Stimulated activated naive B cell treated with anti-CD40 and anti-IgM and Interleukin-4, amounts not matched to agents 10 μg/mL and 1 μg/mL and 100 μg/mL, for 72 hours (primary cell): Measurements from ENCODE around the gene CFAP299.

Experiments
- ATAC-seq, 2 donors: fragments of 150-1000 bp; cut with Tn5 transposase; replicated peaks; 2 replicates each; pipeline ENCODE4 v1.10.0; 2021; ENCODE audit warnings: moderate library complexity in 1 of 2
- DNase-seq: peaks from one replicate; pipeline ENCODE4 v3.0.0; 2021
- H3K27ac Mint-ChIP-seq: one replicate; pipeline ENCODE4 v1.8.0; 2022; ENCODE audit warnings: mild to moderate bottlenecking, mixed read lengths
- H3K27me3 Mint-ChIP-seq, 2 donors: one replicate each; pipeline ENCODE4 v1.8.0; 2022; ENCODE audit warnings: mixed read lengths in 2 of 2
- H3K36me3 Mint-ChIP-seq, 2 donors: one replicate each; pipeline ENCODE4 v1.8.0; 2022; ENCODE audit warnings: mixed read lengths in 2 of 2, mild to moderate bottlenecking in 1 of 2
- H3K4me1 Mint-ChIP-seq, 2 donors: one replicate each; pipeline ENCODE4 v1.8.0; 2022; ENCODE audit warnings: mixed read lengths in 2 of 2, mild to moderate bottlenecking in 1 of 2
- H3K4me3 Mint-ChIP-seq, 2 donors: one replicate each; pipeline ENCODE4 v1.8.0; 2022; ENCODE audit warnings: mild to moderate bottlenecking in 2 of 2, mixed read lengths in 2 of 2, moderate library complexity in 1 of 2
- H3K9me3 Mint-ChIP-seq, 2 donors: one replicate each; pipeline ENCODE4 v1.8.0; 2022; ENCODE audit warnings: mixed read lengths in 2 of 2, mild to moderate bottlenecking in 1 of 2

CFAP299 gene

DNA sequence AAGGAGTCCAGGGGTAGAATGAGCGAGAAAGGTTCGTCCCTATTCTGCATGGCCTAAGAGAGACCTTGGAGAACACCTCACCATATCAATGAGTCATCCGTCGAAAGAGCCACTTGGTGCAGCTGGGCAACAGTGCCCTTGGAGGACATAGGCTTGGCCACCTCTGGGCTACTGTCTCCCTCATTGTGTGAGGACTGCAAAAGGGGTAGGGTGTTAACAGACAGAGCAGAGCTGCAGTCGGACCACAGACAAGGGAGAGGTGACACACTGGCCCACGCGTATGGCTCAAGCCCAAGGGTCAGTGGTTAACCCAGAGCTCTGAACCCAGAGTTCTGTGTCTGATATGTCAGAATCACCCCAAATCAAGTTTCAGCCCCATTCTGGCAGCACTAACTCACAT, 576.8 kb downstream of the CFAP299 start:
- no peak for ATAC-seq
- Mint-ChIP-seq H3K27ac (no peak overlapping the region), H3K4me3 (no peak overlapping the region), H3K9me3 (peaks cover 8% of the 10 kb centered on the region in 2 donors), H3K4me1 (peaks cover 5 to 13% of the 10 kb centered on the region in 2 donors), H3K27me3 (no peaks in the 10 kb centered on the region), H3K36me3 (peaks cover under 1 to 8% of the 10 kb centered on the region in 2 donors)
- DNase-seq: no peak

DNA sequence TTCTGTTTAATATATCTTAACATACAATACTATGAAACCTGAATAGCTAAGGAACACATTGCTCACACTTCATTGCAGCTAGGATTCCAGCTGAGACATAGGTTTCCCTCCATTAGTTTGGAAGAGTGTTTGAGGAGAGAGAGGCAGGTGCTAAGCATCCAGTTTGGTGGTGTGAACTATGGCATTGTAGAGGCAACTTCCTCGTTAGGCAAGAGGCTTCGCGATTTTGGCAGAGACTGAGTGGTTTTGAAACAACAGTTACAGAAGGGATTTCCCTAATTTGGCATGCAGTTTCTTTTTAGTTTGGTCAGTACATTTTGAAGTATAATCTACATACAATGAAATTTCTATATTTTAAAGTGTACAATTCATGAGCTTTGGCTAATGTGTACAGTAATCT, 577.9 kb downstream of the CFAP299 start:
- Mint-ChIP-seq H3K36me3 (peaks cover 0 to 5% of the 10 kb centered on the region in 2 donors), H3K27ac (no peak overlapping the region), H3K9me3 (peaks cover under 1 to 2% of the 10 kb centered on the region in 2 donors), H3K27me3 (no peaks in the 10 kb centered on the region), H3K4me3 (no peak overlapping the region), H3K4me1 (peaks cover 5 to 13% of the 10 kb centered on the region in 2 donors)
- peak; percentile 96 to 98 for ATAC-seq
- DNase-seq: peak; percentile 27

DNA sequence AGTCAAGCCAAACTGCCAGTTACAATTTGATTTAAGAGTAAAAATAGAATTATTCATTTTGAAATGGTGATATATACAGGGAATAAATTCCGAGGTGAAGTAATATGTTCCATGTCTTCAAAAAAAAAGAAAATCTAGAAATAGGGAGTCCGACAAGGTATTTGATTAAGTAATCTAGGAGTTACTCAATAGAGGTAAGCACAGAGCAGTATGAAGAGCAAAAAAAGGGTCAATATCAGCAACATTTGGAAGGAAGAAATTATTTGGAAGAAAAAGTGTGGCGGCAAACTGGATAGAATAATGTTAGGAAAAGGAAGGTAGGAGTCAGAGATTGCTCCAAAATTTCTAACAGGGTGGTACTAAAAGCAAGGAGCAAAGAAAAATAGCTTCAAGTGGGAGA, 581.2 kb downstream of the CFAP299 start:
- Mint-ChIP-seq H3K27me3 (no peaks in the 10 kb centered on the region), H3K4me3 (no peak overlapping the region), H3K27ac (no peak overlapping the region), H3K4me1 (peaks cover 5 to 13% of the 10 kb centered on the region in 2 donors), H3K9me3 (no peaks in the 10 kb centered on the region), H3K36me3 (no peaks in the 10 kb centered on the region)
- no peak for DNase-seq
- no peak for ATAC-seq

DNA sequence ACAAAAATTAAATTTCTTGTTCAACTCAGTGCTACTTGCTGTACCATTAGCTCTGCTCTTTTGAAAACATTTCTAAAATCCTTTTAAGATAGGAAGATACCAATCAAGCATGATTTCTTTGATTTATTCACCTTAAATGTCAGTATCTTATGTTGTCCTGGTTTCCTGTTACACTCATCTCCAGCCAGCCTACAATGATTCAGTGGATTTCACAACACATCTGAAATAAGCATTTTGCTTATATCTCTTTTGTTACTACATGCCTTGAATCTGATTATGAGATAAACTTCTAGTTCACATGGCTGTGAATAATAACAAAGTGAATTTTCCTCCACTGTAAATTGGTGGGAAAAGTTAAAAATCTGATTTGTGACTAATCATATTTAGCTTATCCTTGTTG, 582.5 kb downstream of the CFAP299 start:
- ATAC-seq (no peak), DNase-seq (no peak)
- no peaks in the 10 kb centered on the region for H3K36me3 Mint-ChIP-seq
- peaks cover 5 to 10% of the 10 kb centered on the region in 2 donors for H3K4me1 Mint-ChIP-seq
- no peak overlapping the region for H3K27ac Mint-ChIP-seq
- no peak overlapping the region for H3K4me3 Mint-ChIP-seq
- H3K27me3 Mint-ChIP-seq: no peaks in the 10 kb centered on the region
- no peaks in the 10 kb centered on the region for H3K9me3 Mint-ChIP-seq

DNA sequence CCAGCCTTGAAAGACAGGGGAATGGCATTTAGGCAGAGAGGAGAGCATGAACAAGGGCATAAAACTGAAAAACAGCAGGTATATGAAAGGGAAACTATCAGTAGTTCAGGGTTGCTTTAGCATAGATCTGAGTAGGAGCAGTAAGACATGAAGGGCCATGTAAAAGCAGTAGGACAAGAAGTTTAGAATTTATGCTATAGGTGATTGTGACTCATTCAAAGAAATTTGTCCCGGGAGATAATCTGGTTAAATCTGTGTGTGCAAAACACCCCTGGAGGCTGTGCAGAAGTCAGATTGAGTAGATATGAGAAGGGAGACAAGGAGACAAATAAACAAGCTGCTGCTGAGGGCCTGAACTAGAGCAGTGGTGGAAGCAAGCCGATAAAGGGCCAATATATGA, 585.9 kb downstream of the CFAP299 start:
- no peak for ATAC-seq
- no peaks in the 10 kb centered on the region for H3K27me3 Mint-ChIP-seq
- no peaks in the 10 kb centered on the region for H3K4me1 Mint-ChIP-seq
- no peaks in the 10 kb centered on the region for H3K9me3 Mint-ChIP-seq
- H3K4me3 Mint-ChIP-seq: no peak overlapping the region
- no peak overlapping the region for H3K27ac Mint-ChIP-seq
- DNase-seq: no peak
- H3K36me3 Mint-ChIP-seq: no peaks in the 10 kb centered on the region

DNA sequence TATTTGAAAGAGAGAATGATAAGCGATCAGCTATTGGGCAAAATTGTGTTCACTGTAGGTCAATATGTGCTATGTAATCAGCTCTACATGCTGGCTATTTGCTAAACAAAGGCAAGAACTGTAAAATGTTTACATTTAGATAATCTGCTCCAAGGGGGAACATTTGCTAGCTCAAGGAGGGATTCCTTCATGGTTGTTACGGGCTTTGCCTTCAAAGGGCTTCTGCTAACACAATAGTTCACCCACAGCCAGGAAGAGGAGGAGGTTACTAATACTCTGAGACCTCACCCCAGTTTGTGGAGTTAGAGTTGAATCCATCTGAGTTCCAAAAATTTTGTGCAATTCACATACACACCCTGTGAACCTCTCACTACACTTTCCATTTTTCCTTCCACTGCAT, 587.4 kb downstream of the CFAP299 start:
- H3K27me3 Mint-ChIP-seq: no peaks in the 10 kb centered on the region
- DNase-seq (no peak), ATAC-seq (no peak)
- no peaks in the 10 kb centered on the region for H3K4me1 Mint-ChIP-seq
- no peak overlapping the region for H3K4me3 Mint-ChIP-seq
- no peaks in the 10 kb centered on the region for H3K9me3 Mint-ChIP-seq
- H3K36me3 Mint-ChIP-seq: no peaks in the 10 kb centered on the region
- no peak overlapping the region for H3K27ac Mint-ChIP-seq

DNA sequence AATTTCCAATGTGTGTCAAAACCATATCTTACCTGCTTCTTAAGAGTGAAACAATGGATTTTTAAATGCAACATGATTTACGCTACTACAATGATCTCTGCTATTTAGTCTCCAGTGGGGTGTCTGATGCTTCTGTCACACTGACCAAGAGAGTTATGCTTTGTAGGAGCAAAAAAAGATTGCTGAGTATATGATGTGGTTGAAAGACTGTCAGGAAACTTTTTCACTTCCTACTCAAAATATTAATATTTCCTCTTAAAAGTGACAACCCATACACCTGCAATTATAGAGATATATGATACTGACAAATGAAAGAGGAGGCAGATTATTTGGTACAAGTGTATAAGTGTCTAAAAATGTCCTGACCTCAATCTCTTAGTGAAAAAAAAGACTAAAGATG, 589.8 kb downstream of the CFAP299 start:
- H3K4me1 Mint-ChIP-seq: no peaks in the 10 kb centered on the region
- H3K4me3 Mint-ChIP-seq: no peak overlapping the region
- no peak for ATAC-seq
- H3K36me3 Mint-ChIP-seq: no peaks in the 10 kb centered on the region
- H3K9me3 Mint-ChIP-seq: no peaks in the 10 kb centered on the region
- H3K27me3 Mint-ChIP-seq: no peaks in the 10 kb centered on the region
- H3K27ac Mint-ChIP-seq: no peak overlapping the region
- no peak for DNase-seq

DNA sequence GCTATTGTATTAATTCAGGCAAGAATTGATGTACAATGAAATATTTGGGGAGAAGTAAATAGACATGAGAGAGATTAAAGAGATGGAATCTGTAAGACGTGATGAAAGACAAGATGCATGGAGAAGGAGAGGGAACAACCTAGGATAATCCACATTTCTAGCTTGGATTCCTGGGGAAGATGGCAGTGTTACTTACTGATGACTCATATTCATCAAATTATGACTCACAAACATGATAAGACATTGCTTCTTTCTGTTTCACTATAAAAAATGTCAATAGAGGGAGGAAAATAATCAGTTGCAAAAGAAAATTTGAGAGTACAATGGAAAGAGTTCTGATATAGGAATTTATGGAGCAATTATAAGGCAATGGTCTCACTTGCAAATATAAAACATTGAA, 590.9 kb downstream of the CFAP299 start:
- Mint-ChIP-seq H3K27ac (no peak overlapping the region), H3K36me3 (no peaks in the 10 kb centered on the region), H3K27me3 (no peaks in the 10 kb centered on the region), H3K9me3 (no peaks in the 10 kb centered on the region), H3K4me3 (no peak overlapping the region), H3K4me1 (no peaks in the 10 kb centered on the region)
- ATAC-seq (no peak), DNase-seq (no peak)

DNA sequence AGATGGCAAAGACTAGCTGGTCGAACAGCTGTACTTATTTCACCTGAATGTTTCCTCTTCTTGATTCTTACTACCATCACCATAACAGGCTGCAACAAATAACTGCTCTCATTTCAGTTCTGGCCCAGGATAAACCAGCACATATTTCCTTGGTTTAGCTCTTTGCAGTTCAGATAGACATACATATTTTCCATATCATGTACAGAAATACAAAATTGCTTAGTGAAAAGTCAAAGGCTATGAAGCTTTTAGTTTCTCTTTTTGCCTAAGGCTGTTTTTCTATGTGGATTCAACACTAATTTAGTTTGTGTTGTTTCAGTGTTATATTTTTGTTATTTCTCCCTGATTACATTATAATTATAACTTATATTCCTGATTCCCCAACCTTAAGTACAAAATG, 591.4 kb downstream of the CFAP299 start:
- Mint-ChIP-seq H3K9me3 (no peaks in the 10 kb centered on the region), H3K36me3 (no peaks in the 10 kb centered on the region)
- ATAC-seq: no peak

DNA sequence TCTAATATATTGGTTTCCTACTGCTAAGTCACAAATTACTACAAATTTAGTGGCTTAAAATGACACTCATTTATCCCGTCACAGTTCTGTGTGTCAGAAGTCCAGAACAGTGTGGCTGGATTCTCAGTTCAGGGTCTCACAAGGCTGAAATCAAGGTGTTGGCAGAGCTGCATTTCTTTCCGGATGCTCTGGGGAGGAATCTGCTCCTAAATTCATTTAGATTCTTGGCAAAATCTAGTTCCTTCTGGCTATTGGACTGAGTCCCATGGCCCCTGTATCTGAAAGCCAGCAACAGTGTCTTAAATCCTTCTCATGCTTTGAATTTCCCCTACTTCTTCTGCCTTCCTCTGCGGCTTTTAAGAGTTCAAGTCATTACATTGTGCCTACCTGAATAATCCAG, 591.9 kb downstream of the CFAP299 start:
- H3K36me3 Mint-ChIP-seq: no peaks in the 10 kb centered on the region
- no peak overlapping the region for H3K4me3 Mint-ChIP-seq
- H3K4me1 Mint-ChIP-seq: no peaks in the 10 kb centered on the region
- DNase-seq (no peak), ATAC-seq (no peak)
- no peaks in the 10 kb centered on the region for H3K9me3 Mint-ChIP-seq
- H3K27me3 Mint-ChIP-seq: no peaks in the 10 kb centered on the region
- H3K27ac Mint-ChIP-seq: no peak overlapping the region

More for the DNA sequence above, 591.4 kb downstream of the CFAP299 start:
- no peak for DNase-seq
- H3K4me1 Mint-ChIP-seq: no peaks in the 10 kb centered on the region
- no peaks in the 10 kb centered on the region for H3K27me3 Mint-ChIP-seq
- H3K4me3 Mint-ChIP-seq: no peak overlapping the region
- no peak overlapping the region for H3K27ac Mint-ChIP-seq

DNA sequence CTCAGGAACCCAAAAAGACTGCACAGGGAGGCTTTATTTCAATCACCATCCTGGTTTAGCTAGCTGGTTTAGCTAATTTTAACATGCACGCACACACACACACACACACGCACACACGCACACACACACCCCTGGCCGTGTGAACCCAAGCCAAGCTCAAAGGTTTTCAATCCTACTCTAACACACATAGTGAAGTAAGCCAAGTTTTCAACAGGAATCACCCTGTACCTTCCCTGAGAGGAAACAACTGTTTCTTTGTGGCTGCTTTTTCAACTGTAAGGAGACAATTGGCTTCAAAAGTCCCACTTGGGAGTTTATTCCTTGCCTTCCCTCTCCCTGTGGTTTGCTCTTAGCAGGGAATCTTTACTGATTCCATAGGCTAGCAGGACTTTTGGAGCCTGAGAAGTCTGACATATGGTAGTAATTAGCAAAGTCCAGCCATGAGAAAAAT, 596.1 kb downstream of the CFAP299 start:
- DNase-seq (no peak), ATAC-seq (no peak)
- Mint-ChIP-seq H3K4me1 (no peaks in the 10 kb centered on the region), H3K27ac (no peak overlapping the region), H3K36me3 (no peaks in the 10 kb centered on the region), H3K27me3 (no peaks in the 10 kb centered on the region), H3K9me3 (no peaks in the 10 kb centered on the region), H3K4me3 (no peak overlapping the region)

DNA sequence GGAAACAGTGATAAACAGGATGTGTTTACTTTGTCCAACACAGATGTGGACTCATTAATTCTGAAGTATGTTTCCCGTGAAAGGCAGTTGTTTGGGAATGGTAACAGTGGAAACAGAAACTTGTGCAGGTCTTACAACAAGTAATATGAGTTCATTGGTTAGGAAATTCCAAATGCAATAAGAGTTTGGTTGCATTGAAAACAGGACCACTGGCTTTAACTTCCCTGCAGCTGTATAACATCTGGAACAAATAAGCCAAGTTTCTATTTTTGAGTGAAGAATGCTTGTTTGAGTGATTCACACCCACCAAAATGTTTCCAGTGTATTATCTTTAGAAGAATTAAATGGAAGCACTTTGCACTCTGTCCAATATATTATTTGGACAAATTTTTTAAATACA, 612.6 kb downstream of the CFAP299 start:
- no peak overlapping the region for H3K4me3 Mint-ChIP-seq
- no peak overlapping the region for H3K27ac Mint-ChIP-seq
- H3K9me3 Mint-ChIP-seq: no peaks in the 10 kb centered on the region
- peaks cover 4 to 6% of the 10 kb centered on the region in 2 donors for H3K4me1 Mint-ChIP-seq
- ATAC-seq: no peak
- DNase-seq: no peak
- peaks cover 0 to 9% of the 10 kb centered on the region in 2 donors for H3K27me3 Mint-ChIP-seq
- H3K36me3 Mint-ChIP-seq: no peaks in the 10 kb centered on the region

DNA sequence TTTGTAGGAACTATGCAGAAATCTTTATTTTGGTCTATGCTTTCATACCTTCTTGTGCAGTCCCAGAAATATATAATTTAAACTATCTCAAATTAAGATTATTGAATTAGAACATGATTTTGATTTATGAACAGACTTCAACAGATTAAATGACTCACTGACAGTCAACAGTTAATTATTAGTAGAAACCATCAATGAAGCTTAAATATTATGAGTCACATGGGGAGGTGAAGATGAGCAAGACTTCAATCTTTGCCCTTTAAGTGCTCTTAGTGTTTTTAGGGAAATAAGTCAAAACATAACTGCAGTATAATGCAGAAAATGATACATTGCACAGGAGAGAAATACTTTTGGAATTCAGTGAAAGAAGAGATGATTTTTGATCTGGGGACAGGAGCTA, 613.5 kb downstream of the CFAP299 start:
- peak; percentile 57 to 62 for ATAC-seq
- Mint-ChIP-seq H3K36me3 (no peaks in the 10 kb centered on the region), H3K9me3 (no peaks in the 10 kb centered on the region), H3K27ac (no peak overlapping the region), H3K4me1 (peaks cover 4 to 6% of the 10 kb centered on the region in 2 donors), H3K4me3 (no peak overlapping the region), H3K27me3 (peaks cover 0 to 9% of the 10 kb centered on the region in 2 donors)
- DNase-seq: no peak

DNA sequence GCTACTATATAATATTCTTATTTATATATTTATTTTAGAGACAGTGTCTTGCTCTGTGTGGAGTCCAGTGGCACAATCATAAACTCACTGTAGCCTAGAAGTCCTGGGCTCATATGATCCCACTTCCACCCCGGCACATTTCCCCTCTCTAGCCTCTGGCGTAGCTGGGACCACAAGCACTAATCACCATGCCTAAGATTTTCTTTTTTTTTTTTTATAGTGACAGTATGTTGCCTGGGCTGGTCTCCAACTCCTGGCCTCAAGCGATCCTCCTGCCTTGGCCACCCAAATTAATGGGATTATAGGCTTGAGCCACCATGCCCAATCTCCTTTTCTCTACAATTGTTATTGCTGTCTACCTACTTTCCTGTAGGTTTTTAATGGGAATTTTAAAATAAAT, 620.9 kb downstream of the CFAP299 start:
- Mint-ChIP-seq H3K36me3 (no peaks in the 10 kb centered on the region), H3K27me3 (no peaks in the 10 kb centered on the region), H3K27ac (no peak overlapping the region), H3K9me3 (no peaks in the 10 kb centered on the region), H3K4me3 (no peak overlapping the region), H3K4me1 (no peaks in the 10 kb centered on the region)
- DNase-seq: no peak
- ATAC-seq: no peak

DNA sequence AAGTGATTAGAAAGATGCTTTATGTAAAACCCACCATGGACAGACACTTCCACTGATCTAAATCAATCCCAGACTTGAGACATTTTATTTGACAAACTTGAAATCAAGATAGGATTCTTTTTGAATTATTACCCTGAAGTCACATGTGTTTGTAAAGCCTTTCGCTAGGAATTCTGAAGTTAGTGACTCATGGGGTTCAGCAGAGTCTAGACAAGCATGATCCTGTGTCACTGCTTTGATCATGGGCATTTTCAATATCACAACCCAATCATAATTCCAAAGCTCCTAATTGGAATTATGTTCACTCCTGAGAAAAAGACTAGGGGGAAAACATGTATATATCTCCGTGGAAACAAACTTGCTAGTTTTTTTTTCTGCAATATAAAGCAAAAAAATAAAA, 627.5 kb downstream of the CFAP299 start:
- Mint-ChIP-seq H3K4me1 (no peaks in the 10 kb centered on the region), H3K4me3 (no peak overlapping the region), H3K27me3 (no peaks in the 10 kb centered on the region), H3K36me3 (no peaks in the 10 kb centered on the region), H3K27ac (no peak overlapping the region), H3K9me3 (no peaks in the 10 kb centered on the region)
- DNase-seq: no peak
- ATAC-seq: no peak

DNA sequence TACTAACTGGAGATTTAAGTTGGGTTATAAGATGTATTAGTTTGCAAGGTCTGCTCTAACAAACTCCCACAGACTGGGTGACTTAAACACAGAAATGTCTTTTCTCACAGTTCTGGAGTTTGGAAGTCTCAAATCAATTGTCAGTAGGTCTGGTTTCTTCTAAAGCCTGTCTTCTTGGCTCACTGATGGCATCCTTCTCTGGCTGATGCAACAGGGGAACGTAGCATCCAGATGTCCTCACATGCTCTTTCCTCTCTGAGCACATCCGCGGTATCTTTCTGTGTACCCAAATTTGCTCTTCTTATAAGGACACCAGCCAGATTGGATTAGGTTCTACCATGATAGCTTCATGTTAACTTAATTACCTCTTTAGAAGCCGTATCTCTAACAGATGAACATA, 631.8 kb downstream of the CFAP299 start:
- DNase-seq (no peak), ATAC-seq (no peak)
- Mint-ChIP-seq H3K4me3 (no peak overlapping the region), H3K27ac (no peak overlapping the region), H3K27me3 (peaks cover 0 to 3% of the 10 kb centered on the region in 2 donors), H3K36me3 (no peaks in the 10 kb centered on the region), H3K9me3 (no peaks in the 10 kb centered on the region), H3K4me1 (no peaks in the 10 kb centered on the region)
